ENCODE data around the gene PLPPR2. TPM values are rescaled to one million over a fixed set of nuclear protein-coding genes. Genes with fewer than 3 reads are reported as not detected.
"Not testable (repeated sequence)": the region's sequence is repeated elsewhere in the genome, so short reads cannot be mapped to it uniquely, and the experiment has no call there.

The PLPPR2 gene
- total RNA-seq, 1 experiment from 2014 or later: 19.0 TPM

DNA sequence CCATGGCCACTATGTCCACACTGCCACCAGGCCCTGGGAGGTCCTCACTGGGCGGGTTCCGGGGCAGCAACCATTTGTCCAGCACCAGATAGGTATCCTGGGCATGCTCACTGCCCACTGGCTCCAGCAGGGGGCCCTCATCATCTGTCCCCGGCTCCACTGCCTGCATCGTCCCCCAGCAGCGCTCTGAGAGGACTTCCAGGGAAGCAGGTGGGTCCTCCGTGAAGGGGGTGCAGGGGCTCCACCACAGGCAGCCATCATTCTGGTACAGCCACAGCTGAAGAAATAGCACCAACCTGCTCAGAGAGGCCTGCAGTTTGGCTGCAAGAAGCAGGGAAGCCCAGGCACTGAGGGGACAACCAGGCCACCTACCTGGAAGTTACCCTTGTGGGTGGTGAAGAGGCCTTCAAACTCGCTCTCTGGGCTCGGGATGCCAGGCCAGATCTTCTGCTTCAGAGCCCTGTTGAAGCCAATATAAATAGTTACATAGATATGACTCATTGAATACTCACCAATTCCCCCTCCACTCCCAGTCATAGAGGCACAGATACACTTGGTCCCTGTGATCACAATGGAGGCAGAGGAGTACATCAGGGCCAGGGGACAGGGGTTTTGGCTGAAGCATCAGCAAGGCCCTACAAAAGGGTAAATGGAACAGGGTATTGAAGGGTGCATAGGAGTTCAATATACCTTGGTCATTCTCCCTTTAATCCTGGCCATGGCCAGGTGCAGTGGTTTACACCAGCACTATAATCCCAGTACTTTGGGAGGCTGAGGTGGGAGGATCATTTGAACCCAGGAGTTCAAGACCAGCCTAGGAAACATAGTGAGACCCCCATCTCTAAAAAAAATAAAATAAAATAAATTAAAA, 23.3 kb downstream of the PLPPR2 start:
- Histone ChIP-seq H3K9me3 (ENCODE audit: low read depth, low read length, poor library complexity, severe bottlenecking) (no peaks in the 10 kb centered on the region), H3K36me3 (ENCODE audit: insufficient read depth, low read length, poor library complexity, severe bottlenecking) (no peaks in the 10 kb centered on the region), H3K4me3 (ENCODE audit: low read depth, low read length, poor library complexity, severe bottlenecking) (no peak overlapping the region), H3K4me1 (ENCODE audit: insufficient read depth, low read length, poor library complexity, severe bottlenecking) (peaks cover 30% of the 10 kb centered on the region), H3K27ac (ENCODE audit: low read depth, low read length, poor library complexity, severe bottlenecking) (no peak overlapping the region), H3K27me3 (replicated peaks; ENCODE audit: insufficient read depth, low read depth, low read length, poor library complexity) (no peaks in the 10 kb centered on the region)
- peak; percentile 64 for DNase-seq (ENCODE audit: low spot score)
- intact Hi-C loops (cut with micrococcal nuclease; ENCODE audit: unreplicated experiment): loop anchor here (1.0 kb wide), 1 partner anchor 104 kb away; no protein-coding TSS in a partner anchor
- POLR2A ChIA-PET (ENCODE audit: low non-redundant PET): no interaction called here
- CTCF ChIA-PET: no interaction called here
- no TSS peak for BruUV-seq (replicated peaks)
- TF ChIP-seq, protein P1, sequence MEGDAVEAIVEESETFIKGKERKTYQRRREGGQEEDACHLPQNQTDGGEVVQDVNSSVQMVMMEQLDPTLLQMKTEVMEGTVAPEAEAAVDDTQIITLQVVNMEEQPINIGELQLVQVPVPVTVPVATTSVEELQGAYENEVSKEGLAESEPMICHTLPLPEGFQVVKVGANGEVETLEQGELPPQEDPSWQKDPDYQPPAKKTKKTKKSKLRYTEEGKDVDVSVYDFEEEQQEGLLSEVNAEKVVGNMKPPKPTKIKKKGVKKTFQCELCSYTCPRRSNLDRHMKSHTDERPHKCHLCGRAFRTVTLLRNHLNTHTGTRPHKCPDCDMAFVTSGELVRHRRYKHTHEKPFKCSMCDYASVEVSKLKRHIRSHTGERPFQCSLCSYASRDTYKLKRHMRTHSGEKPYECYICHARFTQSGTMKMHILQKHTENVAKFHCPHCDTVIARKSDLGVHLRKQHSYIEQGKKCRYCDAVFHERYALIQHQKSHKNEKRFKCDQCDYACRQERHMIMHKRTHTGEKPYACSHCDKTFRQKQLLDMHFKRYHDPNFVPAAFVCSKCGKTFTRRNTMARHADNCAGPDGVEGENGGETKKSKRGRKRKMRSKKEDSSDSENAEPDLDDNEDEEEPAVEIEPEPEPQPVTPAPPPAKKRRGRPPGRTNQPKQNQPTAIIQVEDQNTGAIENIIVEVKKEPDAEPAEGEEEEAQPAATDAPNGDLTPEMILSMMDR (conservative IDR thresholded peaks at IDR 0.05; ENCODE audit: low read depth, low read length): peak; percentile 79
- TF ChIP-seq EZH2 (IDR thresholded peaks at IDR 0.05; ENCODE audit: borderline replicate concordance, low read depth, low read length, poor library complexity, severe bottlenecking): no peak

DNA sequence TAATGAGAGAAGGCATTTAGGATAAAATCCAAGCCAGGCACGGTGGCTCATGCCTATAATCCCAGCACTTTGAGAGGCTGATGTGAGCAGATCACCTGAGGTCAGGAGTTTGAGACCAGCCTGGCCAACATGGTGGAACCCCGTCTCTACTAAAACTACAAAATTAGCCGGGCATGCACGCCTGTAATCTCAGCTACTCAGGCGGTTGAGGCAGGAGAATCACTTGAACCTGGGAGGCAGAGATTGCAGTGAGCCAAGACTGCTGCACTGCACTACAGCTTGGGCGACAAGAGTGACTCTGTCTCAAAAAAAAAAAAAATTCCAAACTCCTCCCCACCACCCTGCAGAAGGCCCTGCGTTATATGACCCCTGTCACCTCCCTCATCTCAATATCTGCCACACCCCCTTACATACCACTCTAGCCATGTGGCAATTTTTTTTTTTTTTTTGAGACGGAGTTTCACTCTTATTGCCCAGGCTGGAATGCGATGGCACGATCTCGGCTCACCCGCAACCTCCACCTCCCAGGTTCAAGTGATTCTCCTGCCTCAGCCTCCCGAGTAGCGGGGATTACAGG, 24.1 kb downstream of the PLPPR2 start:
- H3K27ac ChIP-seq (ENCODE audit: low read depth, low read length, poor library complexity, severe bottlenecking); H3K4me3 ChIP-seq (ENCODE audit: low read depth, low read length, poor library complexity, severe bottlenecking); H3K36me3 ChIP-seq (ENCODE audit: insufficient read depth, low read length, poor library complexity, severe bottlenecking); intact Hi-C loops (cut with micrococcal nuclease; ENCODE audit: unreplicated experiment); H3K27me3 ChIP-seq (replicated peaks; ENCODE audit: insufficient read depth, low read depth, low read length, poor library complexity); POLR2A ChIA-PET (ENCODE audit: low non-redundant PET); BruUV-seq (replicated peaks); DNase-seq (ENCODE audit: low spot score); H3K9me3 ChIP-seq (ENCODE audit: low read depth, low read length, poor library complexity, severe bottlenecking): not testable (repeated sequence)
- H3K4me1 ChIP-seq (ENCODE audit: insufficient read depth, low read length, poor library complexity, severe bottlenecking): peaks cover 32% of the 10 kb centered on the region
- CTCF ChIA-PET: interaction anchor here (0.7 kb wide), 1 partner anchor 432 kb away, joined by 6 read pairs; no protein-coding TSS in a partner anchor

DNA sequence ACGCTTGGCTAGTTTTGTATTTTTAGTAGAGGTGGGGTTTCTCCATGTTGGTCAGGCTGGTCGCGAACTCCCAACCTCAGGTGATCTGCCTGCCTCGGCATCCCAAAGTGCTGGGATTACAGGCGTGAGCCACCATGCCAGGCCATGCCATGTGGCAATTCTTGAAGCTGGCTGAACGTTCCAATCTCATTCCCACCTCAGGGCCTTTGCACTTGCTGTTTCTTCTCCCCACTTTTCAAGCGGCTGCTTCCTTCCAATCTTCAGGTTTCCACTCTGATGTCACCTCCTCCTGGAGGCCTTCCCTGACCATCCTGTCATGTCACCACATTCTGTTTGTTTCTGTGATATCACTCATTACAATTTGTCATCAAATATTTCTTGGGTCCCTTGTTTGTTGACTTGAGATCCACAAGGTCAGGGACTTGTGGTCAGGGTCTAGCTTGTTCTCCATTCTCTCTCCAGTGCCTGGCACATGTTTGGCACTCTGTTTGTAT, 24.7 kb downstream of the PLPPR2 start:
- TF ChIP-seq EZH2 (IDR thresholded peaks at IDR 0.05; ENCODE audit: borderline replicate concordance, low read depth, low read length, poor library complexity, severe bottlenecking): no peak
- TF ChIP-seq, protein P1 (conservative IDR thresholded peaks at IDR 0.05; ENCODE audit: low read depth, low read length): no peak
- intact Hi-C loops (cut with micrococcal nuclease; ENCODE audit: unreplicated experiment): loop anchor here (5.0 kb wide), 2 partner anchors 57 to 88 kb away; partner anchors contain the start of genes ODAD3 and PRKCSH
- Histone ChIP-seq H3K4me1 (ENCODE audit: insufficient read depth, low read length, poor library complexity, severe bottlenecking) (peaks cover 33% of the 10 kb centered on the region), H3K36me3 (ENCODE audit: insufficient read depth, low read length, poor library complexity, severe bottlenecking) (no peaks in the 10 kb centered on the region), H3K9me3 (ENCODE audit: low read depth, low read length, poor library complexity, severe bottlenecking) (no peaks in the 10 kb centered on the region), H3K27ac (ENCODE audit: low read depth, low read length, poor library complexity, severe bottlenecking) (no peak overlapping the region), H3K27me3 (replicated peaks; ENCODE audit: insufficient read depth, low read depth, low read length, poor library complexity) (no peaks in the 10 kb centered on the region), H3K4me3 (ENCODE audit: low read depth, low read length, poor library complexity, severe bottlenecking) (no peak overlapping the region)
- TSS peak; percentile 54 for BruUV-seq (replicated peaks)
- CTCF ChIA-PET: interaction anchor here (0.7 kb wide), 1 partner anchor 433 kb away, joined by 6 read pairs; no protein-coding TSS in a partner anchor
- DNase-seq (ENCODE audit: low spot score): no peak
- POLR2A ChIA-PET (ENCODE audit: low non-redundant PET): no interaction called here
